GM19099 (cell line): ENCODE results near the gene OTUD4.
A peak's percentile ranks its signal among the peaks of the same experiment; 100 is the strongest.

Experiments used
- POLR2A ChIP-seq: IDR thresholded peaks from 3 replicates; pipeline ENCODE4 v1.6.1; 2011; ENCODE audit warnings: low read depth; ENCODE audit not compliant: insufficient read length; ENCODE audit errors: extremely low read depth

Gene OTUD4

DNA sequence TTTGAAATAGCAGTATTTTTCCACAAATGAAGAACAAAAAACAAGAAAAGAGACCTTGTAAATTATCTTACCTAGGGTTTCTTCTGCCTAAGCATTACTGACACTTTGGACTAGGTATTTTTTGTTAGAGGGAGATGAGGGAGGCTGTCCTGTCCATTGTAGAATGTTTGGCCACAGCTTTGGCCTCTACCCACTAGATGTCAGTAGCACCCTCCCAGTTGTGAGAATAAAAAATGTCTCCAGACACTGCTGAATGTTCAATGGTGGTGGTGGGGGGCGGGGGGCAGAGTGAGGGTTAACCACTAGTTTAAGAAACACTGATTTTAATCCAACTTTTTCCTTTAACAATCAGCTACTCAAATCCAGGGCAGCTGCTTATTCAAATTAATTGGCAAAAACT, 25.8 kb downstream of the OTUD4 start:
- no peak for TF ChIP-seq POLR2A

DNA sequence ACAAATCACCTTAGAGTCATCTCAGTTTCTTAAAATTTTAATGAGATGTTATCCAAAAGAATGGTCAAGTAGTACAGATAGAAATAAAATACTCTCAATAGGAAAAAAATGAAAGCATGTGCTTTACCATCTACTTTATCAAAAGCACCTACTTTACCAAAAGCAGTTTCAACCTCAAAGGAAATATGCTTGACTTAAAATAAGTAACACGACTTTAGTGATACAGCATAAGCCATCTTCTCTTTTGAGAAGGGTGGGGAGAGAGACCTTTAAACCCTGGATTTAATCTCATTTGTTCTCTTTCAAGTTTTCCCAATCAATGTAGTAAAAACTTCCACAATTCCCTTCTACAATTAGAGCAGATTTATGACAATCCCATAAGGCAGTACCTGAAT, 26.5 kb downstream of the OTUD4 start:
- TF ChIP-seq POLR2A, result no peak

GRCh38 chr4:145153181-145153903, 27.0 kb downstream of the OTUD4 start:
- no peak for TF ChIP-seq POLR2A

DNA sequence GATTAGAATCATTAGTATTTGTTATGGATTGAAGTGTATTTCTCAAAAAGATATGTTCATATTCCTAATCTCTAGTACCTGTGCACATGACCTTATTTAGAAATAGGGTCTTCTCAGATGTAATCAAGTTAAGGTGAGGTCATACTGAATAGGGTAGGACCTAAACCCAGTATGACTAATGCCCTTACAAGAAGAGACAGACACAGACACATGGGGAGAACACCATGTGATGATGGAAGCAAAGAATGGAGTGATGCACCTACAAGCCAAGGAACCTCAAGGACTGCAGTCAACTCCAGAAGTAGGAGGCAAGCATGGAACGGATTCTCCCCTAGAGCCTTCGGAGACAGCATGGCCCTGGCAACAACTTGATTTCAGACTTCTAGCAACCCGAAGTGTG, 31.4 kb downstream of the OTUD4 start:
- no peak for TF ChIP-seq POLR2A

GRCh38 chr4:145132511-145133098, 47.8 kb downstream of the OTUD4 start:
- no peak for TF ChIP-seq POLR2A

- no peak for TF ChIP-seq POLR2A
These were observed 48.5 kb downstream of the OTUD4 start for GRCh38 chr4:145131848-145132247.

GRCh38 chr4:145130788-145131399, 49.5 kb downstream of the OTUD4 start:
- no peak for TF ChIP-seq POLR2A

DNA sequence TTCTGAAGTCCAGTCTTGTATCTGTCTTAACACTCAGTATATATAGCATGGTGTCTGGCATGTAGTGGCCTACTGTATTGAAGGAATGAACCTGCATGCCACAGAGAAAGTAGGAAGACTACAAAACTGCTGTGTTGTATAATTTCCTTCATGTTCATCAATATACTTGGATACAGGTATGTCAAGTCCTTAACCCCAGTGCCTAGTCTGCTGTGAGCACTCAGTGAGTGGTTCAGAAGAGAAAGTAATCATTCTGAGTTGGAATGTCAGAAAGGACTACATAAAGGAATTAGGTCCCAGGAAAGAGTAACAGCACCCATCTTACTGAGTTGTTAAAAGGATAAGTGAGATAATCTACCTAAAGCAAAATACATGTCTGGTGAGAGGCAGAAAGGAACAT, 50.3 kb downstream of the OTUD4 start:
- no peak for TF ChIP-seq POLR2A

DNA sequence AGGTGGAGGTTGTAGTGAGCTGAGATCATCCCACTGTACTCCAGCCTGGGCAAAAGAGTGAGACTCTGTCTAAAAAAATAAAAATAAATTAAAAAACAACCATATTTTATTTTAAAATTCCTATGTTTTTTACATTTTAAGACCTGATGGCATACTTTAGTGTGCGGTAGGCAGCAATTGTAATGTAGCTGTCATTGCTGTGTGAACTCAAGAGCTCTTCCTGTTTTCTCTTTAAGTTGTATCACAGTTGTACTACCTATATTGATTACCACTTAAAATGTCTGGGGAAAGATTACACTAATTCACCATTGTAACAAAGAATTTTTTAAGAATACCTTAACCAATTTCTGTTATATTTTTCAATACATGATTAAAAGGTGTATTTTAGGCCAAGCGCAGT, 55.0 kb downstream of the OTUD4 start:
- TF ChIP-seq POLR2A, result no peak

GRCh38 chr4:145108128-145108527, 72.3 kb downstream of the OTUD4 start:
- TF ChIP-seq POLR2A, result no peak

GRCh38 chr4:145107126-145107525, 73.3 kb downstream of the OTUD4 start:
- TF ChIP-seq POLR2A, result no peak

DNA sequence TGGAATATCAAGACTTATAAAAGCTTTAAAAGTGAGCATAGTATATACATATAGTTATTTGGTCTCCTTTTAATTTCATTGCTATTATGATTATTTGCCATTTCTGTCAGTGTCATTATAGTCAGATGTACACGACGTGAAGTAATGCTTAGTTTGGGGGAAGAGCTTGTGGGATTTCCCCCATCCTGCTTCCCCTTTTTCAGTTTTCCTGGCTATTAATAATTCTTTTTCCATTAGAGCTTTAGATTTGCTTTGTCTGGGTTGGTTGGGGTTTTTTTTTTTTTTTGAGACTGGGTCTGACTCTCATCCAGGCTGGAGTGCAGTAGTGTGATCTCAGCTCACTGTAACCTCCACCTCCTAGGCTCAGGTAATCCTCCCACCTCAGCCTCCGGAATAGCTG, 76.9 kb downstream of the OTUD4 start:
- TF ChIP-seq POLR2A, result no peak

DNA sequence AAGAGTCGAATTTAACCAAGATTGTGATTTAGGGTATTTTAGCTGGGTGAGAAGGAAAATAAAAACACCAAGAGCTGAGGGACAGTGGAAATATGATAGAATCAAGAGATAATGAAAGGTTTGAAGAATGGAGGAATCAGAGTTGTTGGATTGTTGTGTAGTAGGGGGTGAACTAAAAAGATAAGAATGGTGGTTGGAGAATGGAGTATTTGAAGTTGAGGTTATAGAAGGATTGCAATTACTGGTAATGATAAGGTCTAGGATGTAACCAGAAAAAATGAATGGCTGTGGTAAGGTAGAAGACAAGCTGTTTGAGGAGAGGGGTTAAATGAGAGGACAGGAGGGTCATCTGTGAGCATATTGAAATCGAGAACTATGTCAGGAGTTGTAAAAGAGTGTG, 77.8 kb downstream of the OTUD4 start:
- no peak for TF ChIP-seq POLR2A

- no peak for TF ChIP-seq POLR2A
These were observed 79.3 kb downstream of the OTUD4 start for GRCh38 chr4:145101091-145101490.

DNA sequence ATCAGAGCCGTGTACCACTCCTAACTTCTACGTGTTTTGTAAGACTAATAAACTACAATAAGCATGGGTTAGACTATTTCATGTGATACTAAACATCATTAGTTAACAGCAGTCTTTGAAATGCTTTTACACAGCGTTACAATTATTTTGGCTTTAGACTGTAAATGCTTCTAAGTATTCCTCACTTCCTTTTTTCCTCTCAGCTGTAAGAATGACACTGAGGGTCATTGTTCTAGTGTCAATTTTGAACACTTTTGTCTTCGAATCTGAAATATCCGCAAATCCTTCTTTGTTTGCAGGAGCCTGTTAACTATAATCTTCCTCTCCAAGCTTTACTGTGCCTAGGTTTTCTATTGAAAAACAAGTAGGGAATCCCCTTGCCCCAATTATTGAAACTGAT, 80.7 kb downstream of the OTUD4 start:
- no peak for TF ChIP-seq POLR2A

- TF ChIP-seq POLR2A, result no peak
These were observed 81.7 kb downstream of the OTUD4 start for GRCh38 chr4:145098675-145099037.

DNA sequence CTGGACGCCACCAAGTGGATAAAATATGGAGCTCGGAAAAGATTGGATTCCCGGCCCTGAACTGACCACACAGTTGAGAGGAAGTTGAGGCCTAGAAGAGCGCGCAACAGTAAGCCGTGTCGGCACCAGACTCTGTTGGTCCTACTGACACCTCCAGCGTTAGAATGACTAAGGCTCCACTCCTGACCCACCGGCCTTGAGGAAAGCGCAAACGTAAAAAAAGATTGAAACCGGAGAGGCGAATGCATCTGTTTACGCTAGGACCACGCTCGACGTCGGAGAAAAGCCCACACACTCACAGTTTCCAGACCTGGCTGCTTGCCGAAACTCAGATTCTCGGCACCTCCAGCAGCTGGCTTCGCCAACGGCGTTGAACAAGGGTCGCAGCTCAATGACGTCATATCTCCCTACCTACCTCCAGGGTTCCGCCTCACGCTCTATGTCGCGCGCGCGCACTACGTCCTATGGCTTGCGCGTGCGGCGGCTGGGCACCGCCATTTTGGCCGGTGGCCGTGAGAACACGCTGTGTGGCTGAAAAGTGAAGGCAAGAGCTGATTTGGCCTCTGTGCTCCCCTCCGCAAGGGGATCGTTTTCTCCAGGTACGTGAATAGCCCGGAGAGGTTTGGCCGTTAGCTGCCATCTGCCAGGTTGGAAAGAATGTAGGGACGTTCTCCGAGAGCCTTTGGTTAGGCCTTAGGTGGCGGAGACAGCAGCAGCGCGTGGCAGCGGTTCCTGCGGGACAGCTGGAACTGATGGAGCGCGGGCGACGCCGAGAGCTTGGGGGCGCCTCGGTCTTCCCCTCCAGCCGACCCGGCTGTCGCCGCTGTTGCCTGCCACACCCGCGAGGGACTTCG, 82.3 kb downstream of the OTUD4 start, which contains the start of the genes ABCE1 and ANAPC10:
TSS of gene ABCE1 (plus strand) at position 491 of the 854 bp plus-strand sequence. CDS start 6,102 bp downstream, outside the sequence.
TSS of gene ANAPC10 (minus strand) at position 376 of the 854 bp plus-strand sequence. CDS start 2,097 bp downstream, outside the sequence.
- peak; percentile 78 for TF ChIP-seq POLR2A
